CD4-positive, alpha-beta memory T cell (primary cell): ENCODE results near the gene TYW1. TPM values are rescaled to one million over a fixed set of nuclear protein-coding genes. Genes with fewer than 3 reads are reported as not detected.
"Not testable (repeated sequence)": the region's sequence is repeated elsewhere in the genome, so short reads cannot be mapped to it uniquely, and the experiment has no call there.

Experiments
- CTCF ChIA-PET: fragments of 350-600 bp; sonication (Branson Sonifier 250); formaldehyde crosslinking; loops from one replicate; lab custom pipeline; 2021; ENCODE audit warnings: inconsistent platforms; ENCODE audit not compliant: partially characterized antibody; lab: Charles Lee
- POLR2A ChIA-PET: fragments of 350-600 bp; sonication (Branson Sonifier 250); formaldehyde crosslinking; loops from one replicate; lab custom pipeline; 2021; ENCODE audit not compliant: partially characterized antibody; lab: Charles Lee
- DNase-seq, 5 donors: peaks; one replicate each; pipeline versions ENCODE4 v3.0.0 to v3.0.0-alpha.2; 2020 to 2022; ENCODE audit warnings: mixed read lengths in 1 of 5
- H3K27ac ChIP-seq: one replicate; pipeline ENCODE4 v1.7.0; 2013; ENCODE audit warnings: low read depth, low read length
- H3K27me3 ChIP-seq: 2 replicates; pipeline ENCODE4 v1.7.0; 2013; ENCODE audit warnings: mild to moderate bottlenecking, low read length, moderate library complexity; ENCODE audit not compliant: insufficient read depth
- H3K36me3 ChIP-seq: 2 replicates; pipeline ENCODE4 v1.7.0; 2013; ENCODE audit warnings: mild to moderate bottlenecking, low read length, moderate library complexity; ENCODE audit not compliant: insufficient read depth
- H3K4me1 ChIP-seq: 2 replicates; pipeline ENCODE4 v1.7.0; 2013; ENCODE audit warnings: mild to moderate bottlenecking, low read length, moderate library complexity; ENCODE audit not compliant: insufficient read depth
- H3K4me3 ChIP-seq, 2 donors: one replicate each; pipeline ENCODE4 v1.7.0; 2013; ENCODE audit warnings: low read length in 2 of 2, mild to moderate bottlenecking in 1 of 2
- H3K9me3 ChIP-seq, 2 donors: one replicate each; pipeline ENCODE4 v1.7.0; 2013; ENCODE audit warnings: low read length in 2 of 2, control low read depth in 1 of 2; ENCODE audit not compliant: control insufficient read depth in 1 of 2
- H3K27ac Mint-ChIP-seq, 7 donors: one replicate each; pipeline ENCODE4 v1.8.0; 2020 to 2021; ENCODE audit warnings: mixed read lengths in 7 of 7, mild to moderate bottlenecking in 6 of 7, inconsistent platforms in 3 of 7, moderate library complexity in 3 of 7
- H3K27me3 Mint-ChIP-seq, 2 donors: one replicate each; pipeline ENCODE4 v1.8.0; 2020 to 2021; ENCODE audit warnings: mixed read lengths in 2 of 2
- H3K36me3 Mint-ChIP-seq, 2 donors: one replicate each; pipeline ENCODE4 v1.8.0; 2020 to 2021; ENCODE audit warnings: mixed read lengths in 2 of 2, inconsistent platforms in 1 of 2, mild to moderate bottlenecking in 1 of 2
- H3K4me1 Mint-ChIP-seq, 4 donors: one replicate each; pipeline ENCODE4 v1.8.0; 2020 to 2021; ENCODE audit warnings: mixed read lengths in 4 of 4, mild to moderate bottlenecking in 1 of 4
- H3K4me3 Mint-ChIP-seq, 8 donors: one replicate each; pipeline ENCODE4 v1.8.0; 2020 to 2021; ENCODE audit warnings: mixed read lengths in 8 of 8, mild to moderate bottlenecking in 7 of 8, moderate library complexity in 6 of 8, inconsistent platforms in 3 of 8
- H3K9me3 Mint-ChIP-seq, 8 donors: one replicate each; pipeline ENCODE4 v1.8.0; 2020 to 2021; ENCODE audit warnings: mixed read lengths in 8 of 8, mild to moderate bottlenecking in 5 of 8, inconsistent platforms in 3 of 8, moderate library complexity in 1 of 8
- intact Hi-C: fragments of 100-400 bp; cut with micrococcal nuclease; formaldehyde crosslinking; loops from one replicate; pipeline ENCODE4 v1.15.1; 2023
- polyA plus RNA-seq, 2 donors: library from polyadenylated mRNA; unstranded; fragments of 300-500 nt; fragmentation: Illumina TruSeq; gene quantifications; one replicate each; pipeline ENCODE4 v1.2.3, GENCODE V29; 2021
- total RNA-seq, 2 experiments: library from RNA; stranded (reverse); gene quantifications; one replicate each; pipeline ENCODE4 v1.2.3, GENCODE V29; 2021

TYW1 gene
- total and polyA plus RNA-seq, 4 experiments from 2014 or later: 19.2 to 32.3 (median 27.7) TPM

- Mint-ChIP-seq H3K27ac (peak overlapping the region in 1 of 7 donors; percentile 9), H3K36me3 (peaks cover 37 to 57% of the 10 kb centered on the region in 2 donors), H3K4me3 (no peak overlapping the region), H3K27me3 (no peaks in the 10 kb centered on the region), H3K4me1 (no peaks in the 10 kb centered on the region), H3K9me3 (no peaks in the 10 kb centered on the region)
- H3K36me3 ChIP-seq: peaks cover 45% of the 10 kb centered on the region
- H3K4me3 ChIP-seq: no peak overlapping the region
- DNase-seq: no peak
- intact Hi-C loops: no loop called here
- POLR2A ChIA-PET: no interaction called here
- H3K27ac ChIP-seq: no peak overlapping the region
- no peaks in the 10 kb centered on the region for H3K4me1 ChIP-seq
- no peaks in the 10 kb centered on the region for H3K27me3 ChIP-seq
- CTCF ChIA-PET: no interaction called here
- H3K9me3 ChIP-seq: no peaks in the 10 kb centered on the region
Observed at GRCh38 chr7:66957595-66958290, 38.9 kb upstream of the TYW1 start.

- ChIA-PET POLR2A (no interaction called here), CTCF (no interaction called here)
- Histone ChIP-seq H3K27ac (no peak overlapping the region), H3K4me1 (no peaks in the 10 kb centered on the region), H3K9me3 (no peaks in the 10 kb centered on the region), H3K27me3 (no peaks in the 10 kb centered on the region), H3K4me3 (no peak overlapping the region), H3K36me3 (peaks cover 36% of the 10 kb centered on the region)
- Mint-ChIP-seq H3K4me3 (no peak overlapping the region), H3K27me3 (no peaks in the 10 kb centered on the region), H3K27ac (no peak overlapping the region), H3K9me3 (no peaks in the 10 kb centered on the region), H3K4me1 (peaks cover 0 to 2% (median 0%) of the 10 kb centered on the region in 4 donors), H3K36me3 (peaks cover 32 to 48% of the 10 kb centered on the region in 2 donors)
- intact Hi-C loops: no loop called here
- no peak for DNase-seq
Observed at GRCh38 chr7:66958538-66959350, 37.9 kb upstream of the TYW1 start.

GRCh38 chr7:66960192-66960591 is 36.4 kb upstream of the TYW1 start:
- H3K4me3 ChIP-seq: no peak overlapping the region
- intact Hi-C loops: no loop called here
- peaks cover 27% of the 10 kb centered on the region for H3K36me3 ChIP-seq
- no peaks in the 10 kb centered on the region for H3K9me3 ChIP-seq
- H3K4me1 ChIP-seq: no peaks in the 10 kb centered on the region
- H3K27ac Mint-ChIP-seq: peak overlapping the region in 1 of 7 donors; percentile 35
- no peaks in the 10 kb centered on the region for H3K27me3 ChIP-seq
- POLR2A ChIA-PET: no interaction called here
- H3K36me3 Mint-ChIP-seq: peaks cover 28 to 41% of the 10 kb centered on the region in 2 donors
- no peak overlapping the region for H3K27ac ChIP-seq
- CTCF ChIA-PET: no interaction called here
- H3K4me1 Mint-ChIP-seq: peaks cover 0 to 2% (median 0%) of the 10 kb centered on the region in 4 donors
- H3K27me3 Mint-ChIP-seq: no peaks in the 10 kb centered on the region
- no peak overlapping the region for H3K4me3 Mint-ChIP-seq
- H3K9me3 Mint-ChIP-seq: no peaks in the 10 kb centered on the region
- no peak for DNase-seq

GRCh38 chr7:66961096-66961495 is 35.5 kb upstream of the TYW1 start:
- H3K27ac Mint-ChIP-seq: peak overlapping the region in 1 of 7 donors; percentile 19
- CTCF ChIA-PET: no interaction called here
- Histone ChIP-seq H3K27me3 (no peaks in the 10 kb centered on the region), H3K4me1 (no peaks in the 10 kb centered on the region), H3K27ac (no peak overlapping the region), H3K4me3 (no peak overlapping the region), H3K9me3 (no peaks in the 10 kb centered on the region), H3K36me3 (peaks cover 18% of the 10 kb centered on the region)
- H3K4me1 Mint-ChIP-seq: peaks cover 0 to 2% (median 0%) of the 10 kb centered on the region in 4 donors
- intact Hi-C loops: no loop called here
- H3K36me3 Mint-ChIP-seq: peaks cover 21 to 32% of the 10 kb centered on the region in 2 donors
- POLR2A ChIA-PET: no interaction called here
- H3K9me3 Mint-ChIP-seq: no peaks in the 10 kb centered on the region
- no peak overlapping the region for H3K4me3 Mint-ChIP-seq
- H3K27me3 Mint-ChIP-seq: no peaks in the 10 kb centered on the region
- DNase-seq: no peak

GRCh38 chr7:66964411-66964810 is 32.2 kb upstream of the TYW1 start:
- no peak overlapping the region for H3K4me3 Mint-ChIP-seq
- Histone ChIP-seq H3K9me3 (no peaks in the 10 kb centered on the region), H3K36me3 (no peaks in the 10 kb centered on the region), H3K4me3 (no peak overlapping the region), H3K4me1 (no peaks in the 10 kb centered on the region), H3K27ac (no peak overlapping the region), H3K27me3 (no peaks in the 10 kb centered on the region)
- intact Hi-C loops: no loop called here
- ChIA-PET POLR2A (no interaction called here), CTCF (no interaction called here)
- no peak for DNase-seq
- H3K27ac Mint-ChIP-seq: no peak overlapping the region
- peaks cover 0 to 2% (median 0%) of the 10 kb centered on the region in 8 donors for H3K9me3 Mint-ChIP-seq
- no peaks in the 10 kb centered on the region for H3K27me3 Mint-ChIP-seq
- peaks cover 0 to 3% of the 10 kb centered on the region in 2 donors for H3K36me3 Mint-ChIP-seq
- peaks cover 0 to 2% (median 0%) of the 10 kb centered on the region in 4 donors for H3K4me1 Mint-ChIP-seq

- peaks cover 0 to 2% (median 0%) of the 10 kb centered on the region in 4 donors for H3K4me1 Mint-ChIP-seq
- CTCF ChIA-PET: no interaction called here
- H3K36me3 Mint-ChIP-seq: no peaks in the 10 kb centered on the region
- no peak overlapping the region for H3K4me3 Mint-ChIP-seq
- intact Hi-C loops: no loop called here
- Histone ChIP-seq H3K36me3 (no peaks in the 10 kb centered on the region), H3K4me3 (no peak overlapping the region), H3K27me3 (no peaks in the 10 kb centered on the region), H3K4me1 (no peaks in the 10 kb centered on the region), H3K9me3 (no peaks in the 10 kb centered on the region), H3K27ac (no peak overlapping the region)
- H3K27ac Mint-ChIP-seq: no peak overlapping the region
- peaks cover 0 to 2% (median 0%) of the 10 kb centered on the region in 8 donors for H3K9me3 Mint-ChIP-seq
- DNase-seq: no peak
- POLR2A ChIA-PET: no interaction called here
- no peaks in the 10 kb centered on the region for H3K27me3 Mint-ChIP-seq
Observed at GRCh38 chr7:66967029-66967428, 29.6 kb upstream of the TYW1 start.

- H3K36me3 Mint-ChIP-seq, POLR2A ChIA-PET, H3K27ac ChIP-seq, H3K4me3 ChIP-seq, H3K27ac Mint-ChIP-seq, H3K9me3 ChIP-seq, H3K4me1 Mint-ChIP-seq, H3K27me3 Mint-ChIP-seq, DNase-seq, CTCF ChIA-PET, H3K27me3 ChIP-seq, H3K4me1 ChIP-seq, H3K9me3 Mint-ChIP-seq, H3K36me3 ChIP-seq, H3K4me3 Mint-ChIP-seq, intact Hi-C loops: not testable (repeated sequence)
Observed at GRCh38 chr7:66969001-66969400, 27.6 kb upstream of the TYW1 start.
